Measurements from ENCODE around the gene GABBR1.
"Not testable (repeated sequence)": the region's sequence is repeated elsewhere in the genome, so short reads cannot be mapped to it uniquely, and the experiment has no call there.

Gene GABBR1

DNA sequence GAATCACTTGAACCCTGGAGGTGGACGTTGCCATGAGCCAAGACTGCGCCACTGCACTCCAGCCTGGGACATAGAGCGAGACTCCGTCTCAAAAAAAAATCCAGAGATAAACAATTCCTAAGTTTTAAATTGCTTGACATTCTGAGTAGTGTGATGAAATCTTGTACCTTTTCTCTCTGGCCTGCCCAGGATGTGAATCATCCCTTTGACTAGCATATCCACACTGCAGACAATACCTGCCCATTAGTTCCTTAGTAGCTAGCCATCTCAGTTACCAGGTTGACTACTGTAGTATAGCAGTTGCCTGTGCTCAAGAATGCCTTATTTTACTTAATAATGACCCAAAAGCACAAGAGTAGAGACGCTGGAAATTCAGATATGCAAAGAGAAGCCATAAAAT, 45.1 kb upstream of the GABBR1 start:
- Histone ChIP-seq H3K9me3 (ENCODE audit: control insufficient read depth, low read length) (no peaks in the 10 kb centered on the region), H3K4me1 (no peaks in the 10 kb centered on the region), H3K4me2 (ENCODE audit: low read length) (no peak overlapping the region), H3K79me2 (no peaks in the 10 kb centered on the region), H3K27me3 (ENCODE audit: control insufficient read depth, insufficient read depth, low read length) (no peaks in the 10 kb centered on the region), H3K27ac (no peak overlapping the region), H3K4me3 (ENCODE audit: low read depth, low read length) (no peak overlapping the region), H2AFZ (no peak overlapping the region), H3K9ac (no peak overlapping the region), H3K36me3 (ENCODE audit: control insufficient read depth, insufficient read depth, low read length) (no peaks in the 10 kb centered on the region)
- TF ChIP-seq, protein P1, sequence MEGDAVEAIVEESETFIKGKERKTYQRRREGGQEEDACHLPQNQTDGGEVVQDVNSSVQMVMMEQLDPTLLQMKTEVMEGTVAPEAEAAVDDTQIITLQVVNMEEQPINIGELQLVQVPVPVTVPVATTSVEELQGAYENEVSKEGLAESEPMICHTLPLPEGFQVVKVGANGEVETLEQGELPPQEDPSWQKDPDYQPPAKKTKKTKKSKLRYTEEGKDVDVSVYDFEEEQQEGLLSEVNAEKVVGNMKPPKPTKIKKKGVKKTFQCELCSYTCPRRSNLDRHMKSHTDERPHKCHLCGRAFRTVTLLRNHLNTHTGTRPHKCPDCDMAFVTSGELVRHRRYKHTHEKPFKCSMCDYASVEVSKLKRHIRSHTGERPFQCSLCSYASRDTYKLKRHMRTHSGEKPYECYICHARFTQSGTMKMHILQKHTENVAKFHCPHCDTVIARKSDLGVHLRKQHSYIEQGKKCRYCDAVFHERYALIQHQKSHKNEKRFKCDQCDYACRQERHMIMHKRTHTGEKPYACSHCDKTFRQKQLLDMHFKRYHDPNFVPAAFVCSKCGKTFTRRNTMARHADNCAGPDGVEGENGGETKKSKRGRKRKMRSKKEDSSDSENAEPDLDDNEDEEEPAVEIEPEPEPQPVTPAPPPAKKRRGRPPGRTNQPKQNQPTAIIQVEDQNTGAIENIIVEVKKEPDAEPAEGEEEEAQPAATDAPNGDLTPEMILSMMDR (IDR thresholded peaks at IDR 0.05) = no peak

DNA sequence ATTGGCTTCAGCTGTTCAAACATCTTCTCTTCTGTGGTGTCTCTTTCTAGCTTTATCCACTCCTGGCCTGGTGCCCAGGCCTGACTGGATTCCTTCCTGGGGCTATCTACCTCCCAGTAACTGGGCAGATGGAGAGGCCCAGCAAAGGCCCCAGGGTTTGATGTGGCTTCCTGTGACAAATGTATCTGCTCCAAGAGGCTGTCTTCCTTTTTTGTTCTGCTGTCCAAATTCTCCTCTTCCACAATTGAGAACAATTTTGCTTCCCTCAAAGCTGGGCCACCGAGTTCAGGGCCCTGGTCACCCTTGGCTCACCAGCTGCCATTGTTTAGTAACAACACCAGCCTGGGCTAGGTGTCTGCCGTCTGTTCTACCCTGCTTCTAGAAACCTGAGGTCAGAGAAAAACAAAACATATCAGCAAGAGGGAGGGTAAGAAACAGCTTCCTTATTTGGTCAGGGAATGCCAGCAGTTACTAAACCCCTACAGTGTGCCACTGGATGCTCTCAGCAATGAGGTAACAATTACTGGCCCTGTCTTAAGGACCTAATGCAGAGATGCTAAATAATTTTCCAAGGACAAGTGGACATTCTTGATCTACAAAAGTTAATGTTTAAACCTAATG, 44.1 kb upstream of the GABBR1 start:
- Histone ChIP-seq H2AFZ (no peak overlapping the region), H3K36me3 (ENCODE audit: control insufficient read depth, insufficient read depth, low read length) (no peaks in the 10 kb centered on the region), H3K27ac (no peak overlapping the region), H3K27me3 (ENCODE audit: control insufficient read depth, insufficient read depth, low read length) (no peaks in the 10 kb centered on the region), H3K4me2 (ENCODE audit: low read length) (no peak overlapping the region), H3K4me3 (ENCODE audit: low read depth, low read length) (no peak overlapping the region), H3K9ac (no peak overlapping the region), H3K79me2 (no peaks in the 10 kb centered on the region), H3K4me1 (no peaks in the 10 kb centered on the region), H3K9me3 (ENCODE audit: control insufficient read depth, low read length) (no peaks in the 10 kb centered on the region)
- TF ChIP-seq, protein P1 (IDR thresholded peaks at IDR 0.05) = no peak

DNA sequence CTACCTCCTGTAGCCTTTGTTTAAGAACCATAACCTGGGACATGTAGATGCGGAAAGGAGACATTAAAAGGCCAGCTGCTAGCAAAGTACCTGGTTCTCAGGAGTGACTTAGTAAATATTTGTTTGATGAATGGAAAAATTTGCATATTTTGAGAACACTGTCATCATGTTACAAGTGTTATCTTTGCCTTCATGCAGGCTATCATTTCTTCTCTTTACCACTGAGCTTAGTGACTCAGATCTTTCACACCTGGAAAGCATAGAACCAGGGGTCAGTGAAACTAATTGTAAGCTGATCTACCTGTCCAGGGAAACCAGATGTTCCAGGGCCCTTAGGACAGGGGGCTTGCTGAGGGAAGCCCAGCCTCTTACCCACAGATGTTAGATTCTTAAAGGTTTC, 42.6 kb upstream of the GABBR1 start:
- Histone ChIP-seq H3K27ac (no peak overlapping the region), H3K36me3 (ENCODE audit: control insufficient read depth, insufficient read depth, low read length) (no peaks in the 10 kb centered on the region), H3K4me3 (ENCODE audit: low read depth, low read length) (no peak overlapping the region), H3K27me3 (ENCODE audit: control insufficient read depth, insufficient read depth, low read length) (no peaks in the 10 kb centered on the region), H3K79me2 (no peaks in the 10 kb centered on the region), H3K9ac (no peak overlapping the region), H3K4me1 (no peaks in the 10 kb centered on the region), H3K9me3 (ENCODE audit: control insufficient read depth, low read length) (no peaks in the 10 kb centered on the region), H3K4me2 (ENCODE audit: low read length) (no peak overlapping the region), H2AFZ (no peak overlapping the region)
- TF ChIP-seq, protein P1 (IDR thresholded peaks at IDR 0.05) = no peak

DNA sequence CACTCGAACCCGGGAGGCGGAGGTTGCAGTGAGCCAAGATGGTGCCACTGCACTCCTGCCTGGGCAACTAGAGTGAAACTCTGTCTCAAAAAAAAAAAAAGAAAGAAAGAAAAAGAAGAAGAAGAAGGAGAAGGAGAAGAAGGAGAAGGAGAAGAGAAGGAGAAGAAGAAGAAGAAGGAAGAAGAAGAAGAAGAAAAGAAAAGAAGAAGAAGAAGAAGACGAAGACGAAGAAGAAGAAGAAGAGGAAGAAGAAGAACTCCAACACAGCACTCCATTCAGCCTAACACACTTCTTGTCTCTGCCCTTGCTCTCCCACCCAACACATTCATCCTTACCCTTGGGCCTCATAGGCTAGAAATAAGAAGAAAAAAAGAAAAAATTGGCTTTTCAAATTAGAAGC, 41.0 kb upstream of the GABBR1 start:
- no peak overlapping the region for H3K9ac ChIP-seq
- no peak overlapping the region for H3K4me2 ChIP-seq (ENCODE audit: low read length)
- no peaks in the 10 kb centered on the region for H3K4me1 ChIP-seq
- no peaks in the 10 kb centered on the region for H3K27me3 ChIP-seq (ENCODE audit: control insufficient read depth, insufficient read depth, low read length)
- no peaks in the 10 kb centered on the region for H3K36me3 ChIP-seq (ENCODE audit: control insufficient read depth, insufficient read depth, low read length)
- H3K27ac ChIP-seq = no peak overlapping the region
- H3K79me2 ChIP-seq = no peaks in the 10 kb centered on the region
- no peaks in the 10 kb centered on the region for H3K9me3 ChIP-seq (ENCODE audit: control insufficient read depth, low read length)
- TF ChIP-seq, protein P1 (IDR thresholded peaks at IDR 0.05) = no peak
- H3K4me3 ChIP-seq (ENCODE audit: low read depth, low read length) = no peak overlapping the region
- no peak overlapping the region for H2AFZ ChIP-seq

DNA sequence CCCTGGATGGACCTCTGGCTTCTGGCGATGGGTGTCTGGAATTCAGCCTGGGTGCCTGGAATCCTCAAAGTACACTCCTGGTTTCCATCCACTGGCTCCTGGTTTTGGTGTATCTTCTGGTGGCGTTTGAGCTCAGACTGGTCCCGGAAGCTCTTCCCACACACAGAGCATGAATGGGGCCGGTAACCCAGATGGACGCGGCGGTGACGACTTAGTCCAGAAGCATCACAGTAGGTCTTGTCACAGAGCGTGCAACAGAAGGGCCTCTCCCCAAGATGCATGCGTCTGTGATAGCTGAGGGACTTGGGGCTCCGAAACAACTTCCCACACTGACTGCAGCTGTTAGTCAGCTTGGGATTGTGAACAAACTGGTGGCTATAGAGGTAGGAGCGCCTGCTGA, 40.2 kb upstream of the GABBR1 start:
- Histone ChIP-seq H2AFZ (no peak overlapping the region), H3K36me3 (ENCODE audit: control insufficient read depth, insufficient read depth, low read length) (no peaks in the 10 kb centered on the region), H3K9ac (no peak overlapping the region), H3K27ac (no peak overlapping the region), H3K4me3 (ENCODE audit: low read depth, low read length) (no peak overlapping the region), H3K9me3 (ENCODE audit: control insufficient read depth, low read length) (no peaks in the 10 kb centered on the region), H3K4me2 (ENCODE audit: low read length) (no peak overlapping the region), H3K27me3 (ENCODE audit: control insufficient read depth, insufficient read depth, low read length) (no peaks in the 10 kb centered on the region), H3K4me1 (no peaks in the 10 kb centered on the region), H3K79me2 (no peaks in the 10 kb centered on the region)
- TF ChIP-seq, protein P1 (IDR thresholded peaks at IDR 0.05) = no peak

DNA sequence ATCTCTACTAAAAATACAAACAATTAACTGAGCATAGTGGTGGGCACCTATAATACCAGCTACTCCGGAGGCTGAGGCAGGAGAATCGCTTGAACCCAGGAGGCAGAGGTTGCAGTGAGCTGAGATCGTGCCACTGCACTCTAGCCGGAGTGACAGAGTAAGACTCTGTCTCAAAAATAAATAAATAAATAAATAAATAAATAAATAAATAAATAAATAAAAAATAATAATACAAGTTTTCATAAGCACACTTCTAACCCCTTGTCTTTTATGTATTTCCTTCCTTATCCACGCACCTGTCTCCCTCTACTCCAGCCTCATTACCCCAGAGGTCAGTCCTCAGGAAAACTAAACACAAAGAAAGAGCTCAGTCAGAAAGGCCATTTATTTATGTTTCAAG, 39.1 kb upstream of the GABBR1 start:
- not testable (repeated sequence) for H2AFZ ChIP-seq; H3K27me3 ChIP-seq (ENCODE audit: control insufficient read depth, insufficient read depth, low read length); H3K27ac ChIP-seq; H3K79me2 ChIP-seq; H3K36me3 ChIP-seq (ENCODE audit: control insufficient read depth, insufficient read depth, low read length); H3K4me1 ChIP-seq; H3K9me3 ChIP-seq (ENCODE audit: control insufficient read depth, low read length); H3K9ac ChIP-seq; H3K4me2 ChIP-seq (ENCODE audit: low read length); H3K4me3 ChIP-seq (ENCODE audit: low read depth, low read length)

All from parathyroid adenoma (tissue), 2 donors.